Bone marrow (tissue), 2 donors: ENCODE results near the gene TUBD1.
A peak's percentile ranks its signal among the peaks of the same experiment; 100 is the strongest.
"Not testable (repeated sequence)": the region's sequence is repeated elsewhere in the genome, so short reads cannot be mapped to it uniquely, and the experiment has no call there.

ENCODE experiments used
- DNase-seq, 2 donors: peaks; one replicate each; lab custom pipeline; 2025; lab: John Stamatoyannopoulos, UW

Gene TUBD1

GRCh38 chr17:59873414-59873813, 19.3 kb downstream of the TUBD1 start:
- not testable (repeated sequence) for DNase-seq

- DNase-seq = no peak
Measured at GRCh38 chr17:59872351-59872750, 20.4 kb downstream of the TUBD1 start.

- DNase-seq = no peak
Measured at GRCh38 chr17:59870482-59870881, 22.3 kb downstream of the TUBD1 start.

- DNase-seq = no peak
Measured at GRCh38 chr17:59869941-59870218, 22.9 kb downstream of the TUBD1 start.

GRCh38 chr17:59863616-59864015, 29.1 kb downstream of the TUBD1 start:
- DNase-seq = no peak

GRCh38 chr17:59859444-59860025, 33.2 kb downstream of the TUBD1 start:
- peak in 1 of 2 donors; percentile 38 for DNase-seq

GRCh38 chr17:59858932-59859331, 33.8 kb downstream of the TUBD1 start:
- no peak for DNase-seq

- DNase-seq = no peak
Measured at GRCh38 chr17:59858167-59858816, 34.5 kb downstream of the TUBD1 start.

- DNase-seq = no peak
Measured at GRCh38 chr17:59856859-59857794, 35.6 kb downstream of the TUBD1 start.

- DNase-seq = not testable (repeated sequence)
Measured at GRCh38 chr17:59853919-59854729, 38.6 kb downstream of the TUBD1 start.

GRCh38 chr17:59853168-59853918, 39.4 kb downstream of the TUBD1 start:
- DNase-seq = no peak

- not testable (repeated sequence) for DNase-seq
Measured at GRCh38 chr17:59852847-59853167, 39.9 kb downstream of the TUBD1 start.

- DNase-seq = no peak
Measured at GRCh38 chr17:59851439-59852375, 41.0 kb downstream of the TUBD1 start.

- DNase-seq = not testable (repeated sequence)
Measured at GRCh38 chr17:59850311-59850710, 42.4 kb downstream of the TUBD1 start.

- DNase-seq = peak in 1 of 2 donors; percentile 26
Measured at GRCh38 chr17:59848778-59849177, 44.0 kb downstream of the TUBD1 start.

GRCh38 chr17:59848385-59848668, 44.4 kb downstream of the TUBD1 start:
- no peak for DNase-seq

GRCh38 chr17:59846394-59847165, 46.2 kb downstream of the TUBD1 start:
- DNase-seq = peak in 1 of 2 donors; percentile 9

GRCh38 chr17:59845595-59846393, 46.9 kb downstream of the TUBD1 start:
- DNase-seq = peak in 1 of 2 donors; percentile 62
